ENCODE data around the gene IGSF6. TPM values are rescaled to one million over a fixed set of nuclear protein-coding genes. Genes with fewer than 3 reads are reported as not detected.
A peak's percentile ranks its signal among the peaks of the same experiment; 100 is the strongest.

IGSF6 gene
- total and polyA plus RNA-seq, 2 of the 13 experiments (the other 11 are each of a cell fraction or from before 2014, with no cell fraction given) = not detected

DNA sequence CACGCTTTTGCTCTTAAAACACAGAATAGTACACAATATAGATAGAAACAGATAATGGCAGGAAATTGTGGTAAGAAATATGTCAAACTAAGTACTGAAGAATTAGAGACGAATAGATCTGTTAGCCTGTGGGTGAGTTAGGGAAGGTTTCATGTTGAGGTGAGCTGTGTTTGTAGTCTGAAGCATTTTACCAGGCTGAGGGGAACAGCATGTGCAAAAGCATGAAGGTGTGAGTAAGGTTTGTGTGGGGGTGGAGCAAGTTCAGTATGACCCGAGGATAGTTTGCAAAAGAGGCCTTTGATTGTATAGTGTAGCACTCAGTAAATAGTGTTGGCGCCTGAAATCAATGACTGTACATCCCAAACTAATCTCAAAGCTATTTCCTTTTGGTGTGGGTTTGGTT lies 13.8 kb downstream of the IGSF6 start (continued):
- TF ChIP-seq ZBTB1 (CRISPR knock-in tag; IDR thresholded peaks at IDR 0.05; ENCODE audit: borderline replicate concordance) (no peak), AKNA (CRISPR knock-in tag; IDR thresholded peaks at IDR 0.05; ENCODE audit: borderline replicate concordance) (no peak), KLF6 (CRISPR knock-in tag; IDR thresholded peaks at IDR 0.05) (no peak), ZFP90 (CRISPR knock-in tag; IDR thresholded peaks at IDR 0.05; ENCODE audit: borderline replicate concordance) (no peak), TBL1XR1 (IDR thresholded peaks at IDR 0.05; ENCODE audit: borderline replicate concordance, low read length, partially characterized antibody) (peak; percentile 59), AKAP8 (CRISPR knock-in tag; IDR thresholded peaks at IDR 0.05) (no peak), BHLHE40 (IDR thresholded peaks at IDR 0.05; ENCODE audit: low read length) (peak; percentile 56; the same call in 1 of the 2 replicates), PCBP1 (IDR thresholded peaks at IDR 0.05; ENCODE audit: borderline replicate concordance, low read depth, low read length) (no peak), ZBTB49 (CRISPR knock-in tag; IDR thresholded peaks at IDR 0.05; ENCODE audit: borderline replicate concordance) (no peak), PHB2 (IDR thresholded peaks at IDR 0.05; ENCODE audit: partially characterized antibody) (no peak), NR2F6 (IDR thresholded peaks at IDR 0.05) (peak; percentile 87), NR2F6 (CRISPR knock-in tag; IDR thresholded peaks at IDR 0.05) (peak; percentile 75; the same call in 1 of the 2 replicates), ZBTB44 (CRISPR knock-in tag; IDR thresholded peaks at IDR 0.05) (no peak), ZNF264 (CRISPR knock-in tag; IDR thresholded peaks at IDR 0.05) (no peak), PRPF4 (IDR thresholded peaks at IDR 0.05; ENCODE audit: low read depth, low read length, poor library complexity, severe bottlenecking) (peak; percentile 41), FOSL2 (CRISPR knock-in tag; IDR thresholded peaks at IDR 0.05) (peak; percentile 94)
- TF ChIP-seq, protein P1, sequence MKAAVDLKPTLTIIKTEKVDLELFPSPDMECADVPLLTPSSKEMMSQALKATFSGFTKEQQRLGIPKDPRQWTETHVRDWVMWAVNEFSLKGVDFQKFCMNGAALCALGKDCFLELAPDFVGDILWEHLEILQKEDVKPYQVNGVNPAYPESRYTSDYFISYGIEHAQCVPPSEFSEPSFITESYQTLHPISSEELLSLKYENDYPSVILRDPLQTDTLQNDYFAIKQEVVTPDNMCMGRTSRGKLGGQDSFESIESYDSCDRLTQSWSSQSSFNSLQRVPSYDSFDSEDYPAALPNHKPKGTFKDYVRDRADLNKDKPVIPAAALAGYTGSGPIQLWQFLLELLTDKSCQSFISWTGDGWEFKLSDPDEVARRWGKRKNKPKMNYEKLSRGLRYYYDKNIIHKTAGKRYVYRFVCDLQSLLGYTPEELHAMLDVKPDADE (CRISPR knock-in tag; IDR thresholded peaks at IDR 0.05) = no peak
